ENCODE data around the gene DYNAP. TPM values are rescaled to one million over a fixed set of nuclear protein-coding genes. Genes with fewer than 3 reads are reported as not detected.

The DYNAP gene
- total and polyA plus RNA-seq, 10 of the 15 experiments (the other 5 are each of a cell fraction or from before 2014, with no cell fraction given), result not detected

- Histone ChIP-seq H3K79me2 (ENCODE audit: control insufficient read depth, insufficient read depth, low read length) (no peaks in the 10 kb centered on the region), H3K4me2 (ENCODE audit: control insufficient read depth, insufficient read depth) (no peak overlapping the region), H3K36me3 (ENCODE audit: control insufficient read depth in 2 of 2, insufficient read depth in 2 of 2, low read length in 1 of 2) (no peaks in the 10 kb centered on the region), H3K9me3 (replicated peaks; ENCODE audit: control insufficient read depth, insufficient read depth, low read length) (no peaks in the 10 kb centered on the region), H3K4me3 (no peak overlapping the region), H3K9ac (ENCODE audit: control insufficient read depth, insufficient read depth, low read length) (no peak overlapping the region), H4K20me1 (ENCODE audit: control insufficient read depth, insufficient read depth) (no peaks in the 10 kb centered on the region), H3K27me3 (replicated peaks in 1 of 2; ENCODE audit: control insufficient read depth in 2 of 2, insufficient read depth in 2 of 2, low read length in 1 of 2) (no peaks in the 10 kb centered on the region), H3K27ac (ENCODE audit: control insufficient read depth, insufficient read depth) (no peak overlapping the region), H2AFZ (ENCODE audit: control insufficient read depth, low read depth, low read length) (no peak overlapping the region), H3K4me1 (ENCODE audit: control insufficient read depth, insufficient read depth, low read length) (no peaks in the 10 kb centered on the region)
- FAIRE-seq (no peak), DNase-seq (ENCODE audit: low read depth, low spot score) (no peak), ATAC-seq (no peak)
- BruUV-seq (replicated peaks), result no TSS peak
- ChIA-PET RAD21 (ENCODE audit: unreplicated experiment) (no interaction called here), POLR2A (no interaction called here), CTCF (no interaction called here), SMC1A (ENCODE audit: uncharacterized antibody, unreplicated experiment) (no interaction called here)
- intact Hi-C loops (cut with micrococcal nuclease; ENCODE audit: unreplicated experiment) (no loop called here), in situ Hi-C loops (cut with MboI) (no loop called here)
- no peak for TF ChIP-seq PBX3 (IDR thresholded peaks at IDR 0.05; ENCODE audit: insufficient replicate concordance, low read depth, low read length)
- TF ChIP-seq ZNF687 (IDR thresholded peaks at IDR 0.05), result no peak
- no peak for TF ChIP-seq ZNF622 (IDR thresholded peaks at IDR 0.05)
- no peak for TF ChIP-seq MTA2 (IDR thresholded peaks at IDR 0.05; ENCODE audit: low read depth)
- TF ChIP-seq NFYB (IDR thresholded peaks at IDR 0.05; ENCODE audit: insufficient read depth, low read depth, low read length), result no peak
- no peak for TF ChIP-seq YY1 (IDR thresholded peaks at IDR 0.05; ENCODE audit: low read depth, low read length)
- no peak for TF ChIP-seq BACH1 (IDR thresholded peaks at IDR 0.05; ENCODE audit: borderline replicate concordance)
- TF ChIP-seq HSF1 (IDR thresholded peaks at IDR 0.05; ENCODE audit: low read depth, low read length), result no peak
- no peak for TF ChIP-seq NR2C2 (IDR thresholded peaks at IDR 0.05; ENCODE audit: borderline replicate concordance, control insufficient read depth, insufficient read length, low read depth)
- TF ChIP-seq MEF2B (IDR thresholded peaks at IDR 0.05; ENCODE audit: partially characterized antibody, poor library complexity, severe bottlenecking), result no peak
- TF ChIP-seq EP300 (IDR thresholded peaks at IDR 0.05; ENCODE audit: borderline replicate concordance in 1 of 2, control insufficient read depth in 1 of 2, low read depth in 2 of 2, low read length in 2 of 2), result no peak
- no peak for TF ChIP-seq ZBTB11 (CRISPR knock-in tag; IDR thresholded peaks at IDR 0.05)
- no peak for TF ChIP-seq MEF2A (IDR thresholded peaks at IDR 0.05; ENCODE audit: insufficient read depth, low read depth, low read length)
Observed at GRCh38 chr18:54630963-54631362, 39.9 kb downstream of the DYNAP start.
